ENCODE data around the gene SH3RF2.
"Not testable (repeated sequence)": the region's sequence is repeated elsewhere in the genome, so short reads cannot be mapped to it uniquely, and the experiment has no call there.

SH3RF2 gene

GRCh38 chr5:145936401-145937131, at the start of gene SH3RF2:
SH3RF2 (plus strand) TSS chr5:145936578; CDS start chr5:145937929, 1,351 bp downstream.
- no peak for DNase-seq

- DNase-seq, result no peak
Measured at GRCh38 chr5:145887217-145887616, 49.2 kb upstream of the SH3RF2 start.

- peak in 1 of 2 experiments; percentile 66 for DNase-seq
Measured at GRCh38 chr5:145887976-145888574, 48.3 kb upstream of the SH3RF2 start.

- DNase-seq, result no peak
Measured at GRCh38 chr5:145889611-145890010, 46.8 kb upstream of the SH3RF2 start.

GRCh38 chr5:145891378-145891777, 45.0 kb upstream of the SH3RF2 start:
- DNase-seq, result not testable (repeated sequence)

- no peak for DNase-seq
Measured at GRCh38 chr5:145898171-145898570, 38.2 kb upstream of the SH3RF2 start.

- no peak for DNase-seq
Measured at GRCh38 chr5:145902421-145902820, 34.0 kb upstream of the SH3RF2 start.

GRCh38 chr5:145903113-145903512, 33.3 kb upstream of the SH3RF2 start:
- DNase-seq, result peak in 1 of 2 experiments; percentile 42

- no peak for DNase-seq
Measured at GRCh38 chr5:145903867-145904266, 32.5 kb upstream of the SH3RF2 start.

GRCh38 chr5:145904743-145905142, 31.6 kb upstream of the SH3RF2 start:
- DNase-seq, result no peak

GRCh38 chr5:145906401-145906800, 30.0 kb upstream of the SH3RF2 start:
- no peak for DNase-seq

- peak in 1 of 2 experiments; percentile 12 for DNase-seq
Measured at GRCh38 chr5:145908206-145908960, 28.0 kb upstream of the SH3RF2 start.

- no peak for DNase-seq
Measured at GRCh38 chr5:145911164-145911563, 25.2 kb upstream of the SH3RF2 start.

- no peak for DNase-seq
Measured at GRCh38 chr5:145912019-145912418, 24.4 kb upstream of the SH3RF2 start.

- DNase-seq, result no peak
Measured at GRCh38 chr5:145912594-145912993, 23.8 kb upstream of the SH3RF2 start.

GRCh38 chr5:145913701-145914100, 22.7 kb upstream of the SH3RF2 start:
- DNase-seq, result no peak

GRCh38 chr5:145915970-145916638, 20.3 kb upstream of the SH3RF2 start:
- DNase-seq, result no peak

- DNase-seq, result no peak
Measured at GRCh38 chr5:145917288-145917687, 19.1 kb upstream of the SH3RF2 start.

GRCh38 chr5:145918397-145918796, 18.0 kb upstream of the SH3RF2 start:
- DNase-seq, result no peak

- DNase-seq, result no peak
Measured at GRCh38 chr5:145919413-145919812, 17.0 kb upstream of the SH3RF2 start.

GRCh38 chr5:145920542-145921210, 15.7 kb upstream of the SH3RF2 start:
- no peak for DNase-seq

- no peak for DNase-seq
Measured at GRCh38 chr5:145921211-145921610, 15.2 kb upstream of the SH3RF2 start.

GRCh38 chr5:145922059-145922458, 14.3 kb upstream of the SH3RF2 start:
- no peak for DNase-seq

Data from SW 1271 (cell line).